ENCODE results near the gene COP1. TPM values are rescaled to one million over a fixed set of nuclear protein-coding genes. Genes with fewer than 3 reads are reported as not detected.

Gene COP1
- total and polyA plus RNA-seq, 2 of the 4 experiments (the other 2 are of a cell fraction) = 17.8 to 35.0 TPM

DNA sequence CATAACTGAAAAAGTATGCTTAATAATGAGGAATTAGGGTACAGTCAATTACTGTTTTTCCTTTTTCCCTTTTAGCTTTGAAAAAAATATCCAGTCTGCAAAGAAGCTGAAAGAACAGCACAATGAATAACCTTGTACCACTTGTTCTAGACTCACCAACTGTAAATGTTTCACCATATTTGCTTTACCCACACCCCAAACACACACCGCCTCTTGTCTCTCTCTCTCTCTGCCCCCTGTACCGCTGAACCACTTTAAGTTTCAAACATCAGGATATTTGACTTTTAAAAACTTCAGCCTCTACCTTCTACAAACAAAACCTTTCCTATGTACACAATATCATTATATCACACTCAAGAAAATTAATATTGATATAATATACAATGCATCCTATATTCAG is 197.1 kb downstream of the COP1 start:
- dilution Hi-C loops (cut with HindIII; ENCODE audit: low sequenced_read_pairs, unreplicated experiment) (no loop called here), in situ Hi-C loops (cut with MboI; ENCODE audit: low sequenced_read_pairs) (no loop called here), intact Hi-C loops (cut with micrococcal nuclease) (no loop called here)
- DNase-seq (no peak), ATAC-seq (ENCODE audit: low read depth) (no peak)
- H3K79me1 ChIP-seq (ENCODE audit: low read depth in 1 of 2, low read length in 2 of 2) = peaks cover 0 to 4% of the 10 kb centered on the region in 2 experiments; a peak in 2 of 4 replicates
- no peak overlapping the region for H3K14ac ChIP-seq (replicated peaks; ENCODE audit: low read depth, low read length)
- no peak overlapping the region for H3K23ac ChIP-seq (ENCODE audit: low read depth, low read length)
- POLR2A ChIA-PET (ENCODE audit: unreplicated experiment) = no interaction called here
- no peak for TF ChIP-seq MAZ (IDR thresholded peaks at IDR 0.05; ENCODE audit: borderline replicate concordance, low read depth, low read length)
- TF ChIP-seq CHD1 (IDR thresholded peaks at IDR 0.05; ENCODE audit: low read depth, low read length) = no peak
- no peak for TF ChIP-seq RCOR1 (IDR thresholded peaks at IDR 0.05; ENCODE audit: insufficient replicate concordance, low read length)
- TF ChIP-seq CEBPB (IDR thresholded peaks at IDR 0.05; ENCODE audit: low read depth, low read length) = no peak
- TF ChIP-seq, protein P1, sequence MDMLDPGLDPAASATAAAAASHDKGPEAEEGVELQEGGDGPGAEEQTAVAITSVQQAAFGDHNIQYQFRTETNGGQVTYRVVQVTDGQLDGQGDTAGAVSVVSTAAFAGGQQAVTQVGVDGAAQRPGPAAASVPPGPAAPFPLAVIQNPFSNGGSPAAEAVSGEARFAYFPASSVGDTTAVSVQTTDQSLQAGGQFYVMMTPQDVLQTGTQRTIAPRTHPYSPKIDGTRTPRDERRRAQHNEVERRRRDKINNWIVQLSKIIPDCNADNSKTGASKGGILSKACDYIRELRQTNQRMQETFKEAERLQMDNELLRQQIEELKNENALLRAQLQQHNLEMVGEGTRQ (IDR thresholded peaks at IDR 0.05; ENCODE audit: low read depth, low read length) = no peak
- TF ChIP-seq SMC3 (IDR thresholded peaks at IDR 0.05; ENCODE audit: low read depth, low read length) = no peak
- TF ChIP-seq ELK1 (IDR thresholded peaks at IDR 0.05; ENCODE audit: borderline replicate concordance, low read depth, low read length) = no peak
- no peak for TF ChIP-seq NFE2L2 (IDR thresholded peaks at IDR 0.05; ENCODE audit: low read depth, low read length)
- TF ChIP-seq BHLHE40 (IDR thresholded peaks at IDR 0.05; ENCODE audit: low read depth, low read length) = no peak
- TF ChIP-seq POLR2A (IDR thresholded peaks at IDR 0.05; ENCODE audit: low read depth, low read length) = no peak
- TF ChIP-seq MAFK (IDR thresholded peaks at IDR 0.05; ENCODE audit: low read depth, low read length) = no peak
- no peak for TF ChIP-seq RAD21 (IDR thresholded peaks at IDR 0.05; ENCODE audit: low read length)
- TF ChIP-seq RFX5 (IDR thresholded peaks at IDR 0.05; ENCODE audit: low read depth, low read length) = no peak
- TF ChIP-seq FOS (IDR thresholded peaks at IDR 0.05; ENCODE audit: low read depth, low read length) = no peak
- no peak for TF ChIP-seq MXI1 (IDR thresholded peaks at IDR 0.05; ENCODE audit: borderline replicate concordance, low read depth, low read length)
- TF ChIP-seq, protein P2, sequence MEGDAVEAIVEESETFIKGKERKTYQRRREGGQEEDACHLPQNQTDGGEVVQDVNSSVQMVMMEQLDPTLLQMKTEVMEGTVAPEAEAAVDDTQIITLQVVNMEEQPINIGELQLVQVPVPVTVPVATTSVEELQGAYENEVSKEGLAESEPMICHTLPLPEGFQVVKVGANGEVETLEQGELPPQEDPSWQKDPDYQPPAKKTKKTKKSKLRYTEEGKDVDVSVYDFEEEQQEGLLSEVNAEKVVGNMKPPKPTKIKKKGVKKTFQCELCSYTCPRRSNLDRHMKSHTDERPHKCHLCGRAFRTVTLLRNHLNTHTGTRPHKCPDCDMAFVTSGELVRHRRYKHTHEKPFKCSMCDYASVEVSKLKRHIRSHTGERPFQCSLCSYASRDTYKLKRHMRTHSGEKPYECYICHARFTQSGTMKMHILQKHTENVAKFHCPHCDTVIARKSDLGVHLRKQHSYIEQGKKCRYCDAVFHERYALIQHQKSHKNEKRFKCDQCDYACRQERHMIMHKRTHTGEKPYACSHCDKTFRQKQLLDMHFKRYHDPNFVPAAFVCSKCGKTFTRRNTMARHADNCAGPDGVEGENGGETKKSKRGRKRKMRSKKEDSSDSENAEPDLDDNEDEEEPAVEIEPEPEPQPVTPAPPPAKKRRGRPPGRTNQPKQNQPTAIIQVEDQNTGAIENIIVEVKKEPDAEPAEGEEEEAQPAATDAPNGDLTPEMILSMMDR (conservative IDR thresholded peaks at IDR 0.05; ENCODE audit: low read depth, low read length) = no peak
- no peak overlapping the region for H4K91ac ChIP-seq (ENCODE audit: insufficient read depth, low read depth, low read length)
- H2AFZ ChIP-seq (replicated peaks; ENCODE audit: low read length, poor library complexity) = no peak overlapping the region
- no peak overlapping the region for H3K27ac ChIP-seq (ENCODE audit: insufficient read depth, low read length)
- H2BK15ac ChIP-seq (ENCODE audit: low read depth, low read length) = no peak overlapping the region
- H3K4me2 ChIP-seq (ENCODE audit: low read depth, low read length) = no peak overlapping the region
- H2AK5ac ChIP-seq (ENCODE audit: low read depth, low read length) = no peak overlapping the region
- no peak overlapping the region for H2BK120ac ChIP-seq (ENCODE audit: low read depth, low read length)
- WGBS, 2 experiments (ENCODE audit: extremely low coverage in 2 of 2, insufficient read length in 1 of 2) = 100% methylated on average over 1 of the region's 2 CpGs; no CpG with 5 or more reads in 1 of the 2 experiments
- H3K18ac ChIP-seq (ENCODE audit: low read depth, low read length) = no peak overlapping the region
- H3K4ac ChIP-seq (ENCODE audit: low read depth, low read length) = no peak overlapping the region
- H4K20me1 ChIP-seq (ENCODE audit: insufficient read depth, low read length) = no peaks in the 10 kb centered on the region
- CTCF ChIA-PET = no interaction called here
- H3K9me1 ChIP-seq (ENCODE audit: insufficient read depth, low read length) = no peaks in the 10 kb centered on the region; the same call in 1 of the 2 replicates
- H3K9me3 ChIP-seq (ENCODE audit: control insufficient read depth, insufficient read depth, low read length) = no peaks in the 10 kb centered on the region
- no peaks in the 10 kb centered on the region for H3K4me1 ChIP-seq (ENCODE audit: control insufficient read depth, insufficient read depth, low read length)
- H3K36me3 ChIP-seq (ENCODE audit: control insufficient read depth, insufficient read depth, low read length) = peaks cover 8% of the 10 kb centered on the region
- no peak overlapping the region for H4K5ac ChIP-seq (ENCODE audit: low read depth, low read length)
- no peak overlapping the region for H2BK20ac ChIP-seq (ENCODE audit: low read depth, low read length)
- H4K8ac ChIP-seq (ENCODE audit: low read depth in 2 of 2, low read length in 2 of 2) = no peak overlapping the region
- BruUV-seq (replicated peaks) = no TSS peak
- no peak overlapping the region for H2BK5ac ChIP-seq (ENCODE audit: low read depth, low read length, poor library complexity, severe bottlenecking)
- H2AK9ac ChIP-seq (replicated peaks; ENCODE audit: low read depth, low read length, poor library complexity) = no peak overlapping the region
- no peaks in the 10 kb centered on the region for H3K27me3 ChIP-seq (ENCODE audit: control insufficient read depth, insufficient read depth, low read length)
- no peak overlapping the region for H3K4me3 ChIP-seq (ENCODE audit: insufficient read depth, low read depth, low read length)
- H3K9ac ChIP-seq (ENCODE audit: low read depth, low read length) = no peak overlapping the region
- no peak overlapping the region for H3K56ac ChIP-seq (ENCODE audit: extremely low read depth, insufficient read depth, low read length)

Measured in IMR-90 (cell line).